Hepatocyte (in vitro differentiated cells): ENCODE data around the gene CCSER2.

ENCODE experiments used
- CTCF ChIP-seq: fragments of 200-600 bp; sonication (generic); IDR thresholded peaks from 2 replicates; pipeline ENCODE4 v1.5.1; 2016; ENCODE audit warnings: antibody characterized with exemption, mild to moderate bottlenecking; ENCODE audit not compliant: poor library complexity
- EZH2 ChIP-seq: fragments of 200-600 bp; sonication (generic); IDR thresholded peaks from 2 replicates; pipeline ENCODE4 v1.6.1; 2016; ENCODE audit warnings: antibody characterized with exemption, mild to moderate bottlenecking, borderline replicate concordance

DNA sequence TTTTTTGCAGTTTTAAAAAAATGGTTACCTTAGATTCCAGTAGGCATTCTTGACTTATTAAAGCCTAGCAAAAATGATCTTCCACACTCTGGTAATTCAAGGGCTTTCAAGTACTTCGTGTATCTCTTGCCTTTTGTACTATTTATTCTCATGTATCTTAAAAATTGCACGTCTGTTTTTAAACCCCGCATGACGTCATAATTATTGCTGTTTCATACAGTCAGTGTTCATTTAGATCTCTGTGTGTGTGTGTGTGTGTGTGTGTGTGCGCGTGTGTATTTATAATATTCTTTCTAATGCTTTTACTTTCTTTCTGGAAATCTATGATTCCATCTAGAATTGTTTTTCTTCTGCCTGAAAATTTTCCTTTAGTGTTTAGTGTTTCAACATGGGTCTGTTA, 234.2 kb downstream of the CCSER2 start:
- TF ChIP-seq CTCF (no peak), EZH2 (no peak)
